HepG2 (cell line): ENCODE results near the gene RAD51C. TPM values are rescaled to one million over a fixed set of nuclear protein-coding genes. Genes with fewer than 3 reads are reported as not detected.

Experiments
- ATAC-seq: fragments of 200-7000 bp; cut with Tn5 transposase; 3 replicates; pipeline ENCODE4 v1.9.1; 2020; ENCODE audit warnings: mild to moderate bottlenecking, moderate library complexity
- BruUV-seq: library from RNA; stranded (reverse); fragments of 400-500 nt; replicated peaks from 2 replicates; lab custom pipeline; 2021; lab: Mats Ljungman, UMichigan
- CTCF ChIA-PET: fragments of 300-600 bp; formaldehyde crosslinking; extraction: SDS; loops from one replicate; lab custom pipeline; 2021; ENCODE audit warnings: low total read pairs, inconsistent platforms, low intra/inter-chr PET ratio; lab: Yijun Ruan, JAX
- POLR2A ChIA-PET: fragments of 350-600 bp; sonication (Branson Sonifier 250); formaldehyde crosslinking; loops from one replicate; lab custom pipeline; 2020; ENCODE audit warnings: antibody characterized with exemption, inconsistent platforms; lab: Yijun Ruan, JAX
- DNase-seq: peaks from one replicate; pipeline ENCODE4 v3.0.0-alpha.2; 2015; ENCODE audit warnings: low spot score
- FAIRE-seq: peaks from 3 replicates; lab custom pipeline; 2011; peaks lifted over from hg19 to GRCh38; lab: Jason Lieb, UNC
- H2AFZ ChIP-seq: one replicate; pipeline ENCODE4 v1.6.1; 2011; ENCODE audit warnings: low read length, inconsistent platforms
- H3K27ac ChIP-seq: fragments of 300-600 bp; 3 replicates; pipeline ENCODE4 v1.8.0; 2011; ENCODE audit warnings: mixed run types, mild to moderate bottlenecking, mixed read lengths, low read length, inconsistent platforms; ENCODE audit not compliant: insufficient read depth; ENCODE audit errors: extremely low read length
- H3K27me3 ChIP-seq, 2 experiments: fragments of 200-600 bp in 1 of 2; 2 replicates in 1 of 2; 3 replicates in 1 of 2; pipeline versions ENCODE4 v1.6.0 to v1.8.0; 2011; ENCODE audit warnings: low read length in 2 of 2, mild to moderate bottlenecking in 2 of 2, moderate library complexity in 2 of 2, inconsistent platforms in 1 of 2; ENCODE audit not compliant: insufficient read depth in 2 of 2, control insufficient read depth in 1 of 2
- H3K36me3 ChIP-seq, 2 experiments: fragments of 200-600 bp in 1 of 2; replicated peaks in 1 of 2; 2 replicates in 1 of 2; 3 replicates in 1 of 2; pipeline versions ENCODE4 v1.5.1 to v1.8.0; 2011; ENCODE audit warnings: low read length in 2 of 2, inconsistent platforms in 1 of 2; ENCODE audit not compliant: insufficient read depth in 2 of 2, control insufficient read depth in 1 of 2
- H3K4me1 ChIP-seq: 2 replicates; pipeline ENCODE4 v1.5.1; 2012; ENCODE audit warnings: low read length, inconsistent platforms; ENCODE audit not compliant: insufficient read depth
- H3K4me2 ChIP-seq: 2 replicates; pipeline ENCODE4 v1.6.0; 2011; ENCODE audit warnings: low read depth, low read length, inconsistent platforms
- H3K4me3 ChIP-seq, 3 experiments: fragments of 200-600 bp in 1 of 3; sonication (generic), shearing (Covaris generic) in 1 of 3; replicated peaks in 1 of 3; 2 replicates each; pipeline ENCODE4 v1.5.1; 2011 to 2016; ENCODE audit warnings: low read length in 3 of 3, inconsistent platforms in 2 of 3, low read depth in 2 of 3, mild to moderate bottlenecking in 2 of 3, control low read depth in 1 of 3, mixed read lengths in 1 of 3; ENCODE audit not compliant: insufficient read depth in 1 of 3
- H3K79me2 ChIP-seq: one replicate; pipeline ENCODE4 v1.6.1; 2011; ENCODE audit warnings: low read length, inconsistent platforms; ENCODE audit not compliant: insufficient read depth
- H3K9ac ChIP-seq: 2 replicates; pipeline ENCODE4 v1.6.0; 2011; ENCODE audit warnings: mild to moderate bottlenecking, low read depth, low read length, inconsistent platforms; ENCODE audit not compliant: insufficient read depth
- H3K9me3 ChIP-seq: 2 replicates; pipeline ENCODE4 v1.5.1; 2012; ENCODE audit warnings: mild to moderate bottlenecking, low read length
- H4K20me1 ChIP-seq: 2 replicates; pipeline ENCODE4 v1.6.0; 2011; ENCODE audit warnings: inconsistent platforms, mild to moderate bottlenecking, low read length, moderate library complexity; ENCODE audit not compliant: insufficient read depth
- ATF5 ChIP-seq: sonication (generic); formaldehyde crosslinking; IDR thresholded peaks from 2 replicates; pipeline ENCODE4 v1.4.0; 2020; ENCODE audit warnings: mild to moderate bottlenecking, low read depth, missing genetic modification reagents
- CEBPG ChIP-seq: IDR thresholded peaks from 2 replicates; pipeline ENCODE4 v1.6.1; 2016
- CENPT ChIP-seq: sonication (generic); formaldehyde crosslinking; IDR thresholded peaks from 2 replicates; pipeline ENCODE4 v1.8.0; 2022; ENCODE audit warnings: low read depth, mild to moderate bottlenecking, moderate library complexity, missing genetic modification reagents
- FLYWCH1 ChIP-seq: sonication (generic); formaldehyde crosslinking; IDR thresholded peaks from 2 replicates; pipeline ENCODE4 v1.8.1; 2023; ENCODE audit warnings: mild to moderate bottlenecking, missing genetic modification reagents
- HOXA5 ChIP-seq: sonication (generic); formaldehyde crosslinking; IDR thresholded peaks from 2 replicates; pipeline ENCODE4 v1.4.0; 2020; ENCODE audit warnings: missing genetic modification reagents
- MATR3 ChIP-seq: sonication (generic); formaldehyde crosslinking; IDR thresholded peaks from 2 replicates; pipeline ENCODE4 v1.4.0; 2020; ENCODE audit warnings: missing genetic modification reagents
- MIER3 ChIP-seq: IDR thresholded peaks from 2 replicates; pipeline ENCODE4 v1.6.1; 2016; ENCODE audit warnings: missing compliant biosample characterization, borderline replicate concordance
- RBM39 ChIP-seq: fragments of 200-400 bp; formaldehyde crosslinking; IDR thresholded peaks from one replicate; pipeline ENCODE4 v1.6.1; 2018; ENCODE audit warnings: antibody characterized with exemption, mild to moderate bottlenecking, low read depth, low read length; ENCODE audit not compliant: poor library complexity, severe bottlenecking
- YEATS4 ChIP-seq: sonication (generic); formaldehyde crosslinking; IDR thresholded peaks from 2 replicates; pipeline ENCODE4 v1.4.0; 2020; ENCODE audit warnings: missing genetic modification reagents, borderline replicate concordance
- ZBTB42 ChIP-seq: sonication (generic); formaldehyde crosslinking; IDR thresholded peaks from 2 replicates; pipeline ENCODE4 v1.5.0; 2020; ENCODE audit warnings: mild to moderate bottlenecking, missing genetic modification reagents
- ZBTB43 ChIP-seq: sonication (generic); formaldehyde crosslinking; conservative IDR thresholded peaks from 2 replicates; pipeline ENCODE4 v1.4.0; 2020; ENCODE audit warnings: missing genetic modification reagents
- ZNF17 ChIP-seq: sonication (generic); formaldehyde crosslinking; IDR thresholded peaks from 2 replicates; pipeline ENCODE4 v1.5.0; 2020; ENCODE audit warnings: mild to moderate bottlenecking, missing genetic modification reagents
- ZNF430 ChIP-seq: sonication (generic); formaldehyde crosslinking; IDR thresholded peaks from 2 replicates; pipeline ENCODE4 v1.9.0; 2021; ENCODE audit warnings: mild to moderate bottlenecking, missing genetic modification reagents
- ZNF552 ChIP-seq: sonication (generic); formaldehyde crosslinking; IDR thresholded peaks from 2 replicates; pipeline ENCODE4 v1.9.0; 2022; ENCODE audit warnings: missing genetic modification reagents, mild to moderate bottlenecking, borderline replicate concordance
- ZNF644 ChIP-seq: IDR thresholded peaks from 2 replicates; pipeline ENCODE4 v1.6.1; 2016; ENCODE audit warnings: low read depth
- ZNF709 ChIP-seq: sonication (generic); formaldehyde crosslinking; IDR thresholded peaks from 2 replicates; pipeline ENCODE4 v1.5.0; 2020; ENCODE audit warnings: mild to moderate bottlenecking, missing genetic modification reagents
- WGBS: methylation state at CpG from one replicate; pipeline ENCODE4 v1.1.6; 2017; ENCODE audit warnings: low lambda C conversion rate; 5-methylcytosine and 5-hydroxymethylcytosine counted together
- in situ Hi-C: cut with HindIII; loops from 2 replicates; pipeline ENCODE4 v1.10.0; 2017; ENCODE audit warnings: low pct_unique_long_range_greater_than_20kb; ENCODE audit not compliant: extremely low pct_ligation_motif_present
- intact Hi-C: fragments of 100-400 bp; cut with micrococcal nuclease; formaldehyde crosslinking; loops from one replicate; pipeline ENCODE4 v1.10.0; 2022; ENCODE audit not compliant: unreplicated experiment
- polyA plus RNA-seq, 8 experiments: library from polyadenylated mRNA; depleted of rRNA in 3 of 8; stranded (reverse) in 7 of 8; unstranded in 1 of 8; fragments of >200 nt; fragmentation: Illumina TruSeq in 4 of 8; extraction: Trizol in 4 of 8; gene quantifications; 2 replicates each; pipeline versions ENCODE4 v1.2.1 to v1.2.3, GENCODE V29; 2011 to 2016; ENCODE audit warnings: low read depth in 4 of 8, missing spikeins in 1 of 8, mixed read lengths in 1 of 8; ENCODE audit not compliant: insufficient read depth in 1 of 8
- total RNA-seq, 5 experiments: library from RNA; depleted of rRNA; stranded (reverse); fragments of >200 nt; fragmentation: Illumina TruSeq; extraction: Trizol; gene quantifications; 2 replicates each; pipeline ENCODE4 v1.2.3, GENCODE V29; 2016; ENCODE audit warnings: low read depth in 1 of 5
- TF ChIP-seq, protein P1 (sequence below): sonication (generic); formaldehyde crosslinking; IDR thresholded peaks from 2 replicates; pipeline ENCODE4 v1.5.1; 2020; ENCODE audit warnings: mild to moderate bottlenecking, missing genetic modification reagents, borderline replicate concordance

RAD51C gene
- total and polyA plus RNA-seq, 2 of the 13 experiments (the other 11 are each of a cell fraction or from before 2014, with no cell fraction given), result 38.5 to 106 TPM

- no peak for TF ChIP-seq YEATS4 (CRISPR knock-in tag)
- TF ChIP-seq, protein P1, sequence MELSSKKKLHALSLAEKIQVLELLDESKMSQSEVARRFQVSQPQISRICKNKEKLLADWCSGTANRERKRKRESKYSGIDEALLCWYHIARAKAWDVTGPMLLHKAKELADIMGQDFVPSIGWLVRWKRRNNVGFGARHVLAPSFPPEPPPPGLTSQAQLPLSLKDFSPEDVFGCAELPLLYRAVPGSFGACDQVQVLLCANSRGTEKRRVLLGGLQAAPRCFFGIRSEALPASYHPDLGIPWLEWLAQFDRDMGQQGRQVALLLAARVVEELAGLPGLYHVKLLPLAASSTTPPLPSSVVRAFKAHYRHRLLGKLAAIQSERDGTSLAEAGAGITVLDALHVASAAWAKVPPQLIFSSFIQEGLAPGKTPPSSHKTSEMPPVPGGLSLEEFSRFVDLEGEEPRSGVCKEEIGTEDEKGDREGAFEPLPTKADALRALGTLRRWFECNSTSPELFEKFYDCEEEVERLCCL (CRISPR knock-in tag), result no peak
- TF ChIP-seq ZBTB42 (CRISPR knock-in tag), result no peak
- no peak for TF ChIP-seq MIER3 (CRISPR knock-in tag)
- TF ChIP-seq FLYWCH1, result no peak
- no peak for TF ChIP-seq ZNF17 (CRISPR knock-in tag)
- no peak for TF ChIP-seq ZNF430
- no peak for TF ChIP-seq ZNF709 (CRISPR knock-in tag)
- TF ChIP-seq ZBTB43 (CRISPR knock-in tag), result no peak
- TF ChIP-seq ZNF644 (CRISPR knock-in tag), result no peak
- no peak for TF ChIP-seq ZNF552 (CRISPR knock-in tag)
- no peak for TF ChIP-seq HOXA5 (CRISPR knock-in tag)
Observed at GRCh38 chr17:58694826-58695225, 2.4 kb downstream of the RAD51C start (continued).

- Histone ChIP-seq H3K4me1 (0 out of 2 replicates have a peak, but pooled peaks cover 2% of the 10 kb centered on the region), H4K20me1 (no peaks in the 10 kb centered on the region), H3K9me3 (no peaks in the 10 kb centered on the region), H3K4me3 (no peak overlapping the region), H3K9ac (no peak overlapping the region), H3K27me3 (no peaks in the 10 kb centered on the region), H3K27ac (no peak overlapping the region), H3K36me3 (peaks cover 1 to 3% of the 10 kb centered on the region in 2 experiments; a peak in 4 of 5 replicates), H3K79me2 (no peaks in the 10 kb centered on the region), H3K4me2 (no peak overlapping the region), H2AFZ (no peak overlapping the region)
- intact Hi-C loops (no loop called here), in situ Hi-C loops (no loop called here)
- ATAC-seq (no peak), DNase-seq (no peak), FAIRE-seq (no peak)
- BruUV-seq, result no TSS peak
- WGBS, result 93% methylated on average over 11 of the region's 11 CpGs
- TF ChIP-seq ATF5 (no peak), CENPT (CRISPR knock-in tag) (no peak), CEBPG (CRISPR knock-in tag) (0 out of 2 replicates have a peak, but pooled peaks have one; percentile 9), MATR3 (no peak), RBM39 (no peak)
- CTCF ChIA-PET, result no interaction called here
- POLR2A ChIA-PET, result interaction anchor here (0.7 to 1.1 kb wide), 2 partner anchors 36 to 41 kb away, joined by 3 read pairs; no protein-coding TSS in a partner anchor
Observed at GRCh38 chr17:58699771-58700170, 7.4 kb downstream of the RAD51C start.
